Transverse colon (tissue), 4 donors: ENCODE data around the gene FLOT1. TPM values are rescaled to one million over a fixed set of nuclear protein-coding genes. Genes with fewer than 3 reads are reported as not detected.

Experiments
- DNase-seq: peaks from one replicate; pipeline ENCODE4 v3.0.0-alpha.2; 2019
- H3K27ac ChIP-seq, 4 donors: fragments of 200-600 bp; sonication (generic); 2 replicates each; pipeline ENCODE4 v1.5.1; 2016 to 2018; ENCODE audit warnings: inconsistent platforms in 4 of 4
- H3K27me3 ChIP-seq: fragments of 200-600 bp; sonication (generic); 2 replicates; pipeline ENCODE4 v1.5.1; 2017; ENCODE audit warnings: inconsistent platforms
- H3K36me3 ChIP-seq, 4 donors: fragments of 200-600 bp; sonication (generic); 2 replicates each; pipeline ENCODE4 v1.5.1; 2017 to 2019; ENCODE audit warnings: inconsistent platforms in 4 of 4
- H3K4me1 ChIP-seq, 4 donors: fragments of 200-600 bp; sonication (generic); 2 replicates each; pipeline ENCODE4 v1.5.1; 2017 to 2020; ENCODE audit warnings: inconsistent platforms in 4 of 4
- H3K4me3 ChIP-seq, 4 donors: fragments of 200-600 bp; sonication (generic); 1 replicate in 1 of 4; 2 replicates in 3 of 4; pipeline versions ENCODE4 v1.5.1 to v1.6.1; 2017 to 2019; ENCODE audit warnings: inconsistent platforms in 4 of 4
- H3K9me3 ChIP-seq, 2 donors: fragments of 200-600 bp; sonication (generic); 2 replicates each; pipeline ENCODE4 v1.5.1; 2017 to 2019; ENCODE audit warnings: inconsistent platforms in 2 of 2
- CTCF ChIP-seq, 5 experiments: fragments of 200-600 bp in 3 of 5; fragments of 450-650 bp in 2 of 5; sonication (generic) in 3 of 5; IDR thresholded peaks; 1 replicate in 2 of 5; 2 replicates in 3 of 5; pipeline ENCODE4 v1.5.1; 2016 to 2017; ENCODE audit warnings: antibody characterized with exemption in 5 of 5, inconsistent platforms in 3 of 5, mild to moderate bottlenecking in 2 of 5, moderate library complexity in 1 of 5
- EP300 ChIP-seq: sonication (generic); formaldehyde crosslinking; IDR thresholded peaks from one replicate; pipeline ENCODE4 v1.6.1; 2017; ENCODE audit warnings: antibody characterized with exemption, low read depth
- POLR2A ChIP-seq: fragments of 450-650 bp; IDR thresholded peaks from one replicate; pipeline ENCODE4 v1.6.1; 2016; ENCODE audit warnings: antibody characterized with exemption, mild to moderate bottlenecking, moderate library complexity
- POLR2AphosphoS5 ChIP-seq, 3 donors: sonication (generic); formaldehyde crosslinking; IDR thresholded peaks; one replicate each; pipeline ENCODE4 v1.6.1; 2016; ENCODE audit warnings: antibody characterized with exemption in 3 of 3
- WGBS, 2 donors: methylation state at CpG; one replicate each; pipeline ENCODE4 v1.1.5; 2018; ENCODE audit warnings: low coverage in 1 of 2; 5-methylcytosine and 5-hydroxymethylcytosine counted together
- in situ Hi-C, 4 donors: fragments of 200-750 bp; cut with MboI; loops; one replicate each; pipeline versions ENCODE4 v1.15.0 to v1.15.1; 2017; ENCODE audit warnings: low sequenced_read_pairs in 3 of 4, low pct_ligation_motif_present in 1 of 4, low pct_unique_long_range_greater_than_20kb in 1 of 4
- intact Hi-C: fragments of 100-400 bp; cut with DNase I; formaldehyde crosslinking; loops from one replicate; pipeline ENCODE4 v1.15.1; 2023; ENCODE audit warnings: low total_unique reads
- total RNA-seq, 4 donors: library from RNA; depleted of rRNA; stranded (reverse); fragments of >200 nt; gene quantifications; one replicate each; pipeline ENCODE4 v1.1.0, GENCODE V29; 2016

The FLOT1 gene
- total RNA-seq, 4 donors from 2014 or later: 123 to 146 (median 139) TPM

DNA sequence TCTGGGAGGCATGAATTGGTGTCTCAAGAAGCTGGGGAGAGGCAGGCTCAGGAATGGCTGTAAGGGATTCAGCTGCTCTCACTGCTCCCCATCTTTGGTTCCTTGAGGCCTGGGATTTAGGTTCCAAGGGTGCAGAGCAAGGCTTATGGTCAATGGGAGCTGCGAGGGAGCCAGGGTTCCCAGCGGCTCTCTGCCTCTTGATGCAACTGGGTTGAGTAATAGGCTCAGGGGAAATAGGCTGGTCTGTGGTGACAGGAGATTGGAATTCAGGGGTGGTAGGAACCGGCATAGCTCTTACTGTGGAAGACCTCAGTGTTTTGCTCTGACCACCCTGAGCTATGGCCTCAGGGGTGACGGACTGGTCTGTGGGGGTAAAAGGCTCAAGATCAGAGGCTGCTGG, 38.7 kb downstream of the FLOT1 start:
- 88% methylated on average over 4 of the region's 4 CpGs; no CpG with 5 or more reads in 1 of the 2 donors for WGBS, 2 donors

DNA sequence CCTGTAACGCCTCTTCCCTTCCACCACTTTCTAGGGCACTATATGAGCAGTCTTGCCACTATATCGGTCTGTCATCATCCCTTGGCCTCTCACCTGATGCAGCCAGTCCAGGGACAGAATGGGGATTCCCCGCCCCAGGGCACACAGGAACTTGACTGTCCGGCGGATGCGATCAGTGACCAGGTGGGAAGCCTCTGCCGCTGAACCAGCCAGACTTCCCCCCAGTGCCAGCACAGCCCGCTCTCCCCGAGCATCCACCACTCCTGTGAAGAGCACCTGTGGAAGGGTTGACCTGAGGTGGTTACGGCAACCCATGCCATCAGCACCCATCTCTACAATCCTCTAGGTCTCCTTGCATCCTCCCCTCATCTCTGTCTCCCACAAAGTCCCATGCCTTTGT, 39.5 kb downstream of the FLOT1 start:
- DNase-seq: no peak
- in situ Hi-C loops: no loop called here
- intact Hi-C loops: no loop called here
- H3K36me3 ChIP-seq: no peaks in the 10 kb centered on the region
- H3K27ac ChIP-seq: no peak overlapping the region
- 97% methylated on average over 10 of the region's 10 CpGs; no CpG with 5 or more reads in 1 of the 2 donors for WGBS, 2 donors
- H3K4me3 ChIP-seq: no peak overlapping the region
- no peaks in the 10 kb centered on the region for H3K27me3 ChIP-seq
- no peaks in the 10 kb centered on the region for H3K4me1 ChIP-seq
- no peak for TF ChIP-seq POLR2A
- TF ChIP-seq POLR2AphosphoS5 (IDR thresholded peaks at IDR 0.05): no peak
- no peak for TF ChIP-seq EP300
- no peak for TF ChIP-seq CTCF (IDR thresholded peaks at IDR 0.05)
- H3K9me3 ChIP-seq: no peaks in the 10 kb centered on the region

More for the DNA sequence above, 38.7 kb downstream of the FLOT1 start:
- H3K9me3 ChIP-seq: no peaks in the 10 kb centered on the region
- H3K36me3 ChIP-seq: no peaks in the 10 kb centered on the region
- H3K27me3 ChIP-seq: no peaks in the 10 kb centered on the region
- TF ChIP-seq POLR2AphosphoS5 (IDR thresholded peaks at IDR 0.05): no peak
- no peak for TF ChIP-seq CTCF (IDR thresholded peaks at IDR 0.05)
- no peak for TF ChIP-seq EP300
- no peak for TF ChIP-seq POLR2A
- DNase-seq: no peak
- H3K4me1 ChIP-seq: no peaks in the 10 kb centered on the region
- in situ Hi-C loops: no loop called here
- no peak overlapping the region for H3K4me3 ChIP-seq
- no peak overlapping the region for H3K27ac ChIP-seq
- intact Hi-C loops: no loop called here

DNA sequence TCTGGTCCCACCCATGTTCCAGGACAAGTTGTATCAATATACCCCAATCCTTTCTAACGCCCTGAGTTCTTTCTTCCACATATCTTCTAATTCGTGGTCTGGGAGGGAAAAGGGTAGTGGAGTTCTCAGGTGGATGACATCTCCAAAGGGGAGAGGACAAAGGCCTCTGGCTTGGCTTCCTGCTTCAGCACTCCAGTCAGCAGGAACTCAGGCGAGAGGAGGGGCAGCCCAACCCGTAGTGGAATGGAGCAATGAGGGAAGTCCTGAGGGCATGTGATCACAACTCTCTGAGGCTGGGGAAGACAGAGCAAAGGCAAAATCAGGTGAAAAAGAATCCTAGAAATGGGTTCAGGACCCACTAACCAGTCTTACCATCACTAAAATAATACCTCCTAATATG, 42.1 kb downstream of the FLOT1 start:
- TF ChIP-seq POLR2A: no peak
- no peak for TF ChIP-seq POLR2AphosphoS5 (IDR thresholded peaks at IDR 0.05)
- TF ChIP-seq EP300: no peak
- TF ChIP-seq CTCF (IDR thresholded peaks at IDR 0.05): no peak
- H3K27ac ChIP-seq: no peak overlapping the region
- in situ Hi-C loops: no loop called here
- H3K4me1 ChIP-seq: no peaks in the 10 kb centered on the region
- no peak for DNase-seq
- intact Hi-C loops: no loop called here
- no peak overlapping the region for H3K4me3 ChIP-seq
- H3K27me3 ChIP-seq: no peaks in the 10 kb centered on the region
- H3K9me3 ChIP-seq: no peaks in the 10 kb centered on the region
- 70 to 83% methylated on average over 2 to 4 of the region's 4 CpGs for WGBS, 2 donors
- H3K36me3 ChIP-seq: no peaks in the 10 kb centered on the region

DNA sequence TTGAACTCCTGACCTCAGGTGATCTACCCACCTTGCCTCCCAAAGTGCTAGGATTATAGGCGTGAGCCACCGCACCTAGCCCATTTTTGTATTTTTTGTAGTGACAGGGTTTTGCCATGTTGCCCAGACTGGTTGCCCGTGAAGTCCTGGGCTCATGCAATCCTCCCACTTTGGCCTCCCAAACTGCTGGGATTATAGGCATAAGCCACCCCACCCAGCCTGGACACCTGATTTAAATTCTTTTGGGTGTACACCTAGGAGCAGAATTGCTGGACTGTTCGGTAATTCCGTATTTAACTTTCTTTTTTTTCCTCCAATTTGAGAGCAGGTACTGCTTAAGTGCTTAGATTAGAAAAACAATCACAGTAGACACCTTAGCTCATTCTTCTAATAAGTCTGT, 46.1 kb downstream of the FLOT1 start:
- no peak for DNase-seq
- in situ Hi-C loops (no loop called here), intact Hi-C loops (no loop called here)
- TF ChIP-seq POLR2AphosphoS5 (IDR thresholded peaks at IDR 0.05) (no peak), CTCF (IDR thresholded peaks at IDR 0.05) (no peak), POLR2A (no peak), EP300 (no peak)
- 92 to 96% methylated on average over 2 to 5 of the region's 5 CpGs for WGBS, 2 donors
- H3K4me1 ChIP-seq: peaks cover 0 to 3% (median 1%) of the 10 kb centered on the region in 4 donors
- no peaks in the 10 kb centered on the region for H3K9me3 ChIP-seq
- H3K36me3 ChIP-seq: no peaks in the 10 kb centered on the region
- no peak overlapping the region for H3K4me3 ChIP-seq
- no peaks in the 10 kb centered on the region for H3K27me3 ChIP-seq
- H3K27ac ChIP-seq: no peak overlapping the region
